ENCODE results near the gene NAP1L4.
"Not testable (repeated sequence)": the region's sequence is repeated elsewhere in the genome, so short reads cannot be mapped to it uniquely, and the experiment has no call there.

Gene NAP1L4

GRCh38 chr11:2921742-2922493, 70.2 kb downstream of the NAP1L4 start:
- no peak for DNase-seq (ENCODE audit: low read depth)

GRCh38 chr11:2921261-2921660, 70.9 kb downstream of the NAP1L4 start:
- no peak for DNase-seq (ENCODE audit: low read depth)

- no peak for DNase-seq (ENCODE audit: low read depth)
Measured at GRCh38 chr11:2920343-2920742, 71.8 kb downstream of the NAP1L4 start.

GRCh38 chr11:2919837-2920236, 72.3 kb downstream of the NAP1L4 start:
- DNase-seq (ENCODE audit: low read depth), result no peak

GRCh38 chr11:2919188-2919587, 72.9 kb downstream of the NAP1L4 start:
- no peak for DNase-seq (ENCODE audit: low read depth)

GRCh38 chr11:2917842-2918490, 74.2 kb downstream of the NAP1L4 start:
- DNase-seq (ENCODE audit: low read depth), result no peak

- DNase-seq (ENCODE audit: low read depth), result no peak
Measured at GRCh38 chr11:2916892-2917645, 75.1 kb downstream of the NAP1L4 start.

- DNase-seq (ENCODE audit: low read depth), result no peak
Measured at GRCh38 chr11:2916114-2916891, 75.8 kb downstream of the NAP1L4 start.

- no peak for DNase-seq (ENCODE audit: low read depth)
Measured at GRCh38 chr11:2915473-2915872, 76.7 kb downstream of the NAP1L4 start.

GRCh38 chr11:2914455-2915195, 77.5 kb downstream of the NAP1L4 start:
- no peak for DNase-seq (ENCODE audit: low read depth)

- DNase-seq (ENCODE audit: low read depth), result no peak
Measured at GRCh38 chr11:2913776-2914175, 78.4 kb downstream of the NAP1L4 start.

GRCh38 chr11:2913019-2913431, 79.1 kb downstream of the NAP1L4 start:
- peak; percentile 76 for DNase-seq (ENCODE audit: low read depth)

GRCh38 chr11:2912498-2912897, 79.6 kb downstream of the NAP1L4 start:
- peak; percentile 93 for DNase-seq (ENCODE audit: low read depth)

- no peak for DNase-seq (ENCODE audit: low read depth)
Measured at GRCh38 chr11:2911785-2912391, 80.2 kb downstream of the NAP1L4 start.

GRCh38 chr11:2911088-2911784, 80.9 kb downstream of the NAP1L4 start:
- DNase-seq (ENCODE audit: low read depth), result no peak

GRCh38 chr11:2910401-2910955, 81.7 kb downstream of the NAP1L4 start:
- no peak for DNase-seq (ENCODE audit: low read depth)

GRCh38 chr11:2909133-2909902, 82.8 kb downstream of the NAP1L4 start:
- DNase-seq (ENCODE audit: low read depth), result no peak

GRCh38 chr11:2908130-2908529, 84.0 kb downstream of the NAP1L4 start:
- no peak for DNase-seq (ENCODE audit: low read depth)

GRCh38 chr11:2905299-2905698, 86.8 kb downstream of the NAP1L4 start:
- DNase-seq (ENCODE audit: low read depth), result not testable (repeated sequence)

Measured in EH (cell line).